T-helper 22 cell (primary cell): ENCODE data around the gene TGIF2.

Experiments used
- DNase-seq: peaks from one replicate; pipeline ENCODE4 v3.0.0-alpha.2; 2020; ENCODE audit warnings: low read depth

Gene TGIF2

GRCh38 chr20:36573103-36573797, at the start of gene TGIF2:
Gene TGIF2 (plus strand): TSS chr20:36573597. CDS start chr20:36578775, 5,178 bp downstream.
- peak; percentile 87 for DNase-seq

DNA sequence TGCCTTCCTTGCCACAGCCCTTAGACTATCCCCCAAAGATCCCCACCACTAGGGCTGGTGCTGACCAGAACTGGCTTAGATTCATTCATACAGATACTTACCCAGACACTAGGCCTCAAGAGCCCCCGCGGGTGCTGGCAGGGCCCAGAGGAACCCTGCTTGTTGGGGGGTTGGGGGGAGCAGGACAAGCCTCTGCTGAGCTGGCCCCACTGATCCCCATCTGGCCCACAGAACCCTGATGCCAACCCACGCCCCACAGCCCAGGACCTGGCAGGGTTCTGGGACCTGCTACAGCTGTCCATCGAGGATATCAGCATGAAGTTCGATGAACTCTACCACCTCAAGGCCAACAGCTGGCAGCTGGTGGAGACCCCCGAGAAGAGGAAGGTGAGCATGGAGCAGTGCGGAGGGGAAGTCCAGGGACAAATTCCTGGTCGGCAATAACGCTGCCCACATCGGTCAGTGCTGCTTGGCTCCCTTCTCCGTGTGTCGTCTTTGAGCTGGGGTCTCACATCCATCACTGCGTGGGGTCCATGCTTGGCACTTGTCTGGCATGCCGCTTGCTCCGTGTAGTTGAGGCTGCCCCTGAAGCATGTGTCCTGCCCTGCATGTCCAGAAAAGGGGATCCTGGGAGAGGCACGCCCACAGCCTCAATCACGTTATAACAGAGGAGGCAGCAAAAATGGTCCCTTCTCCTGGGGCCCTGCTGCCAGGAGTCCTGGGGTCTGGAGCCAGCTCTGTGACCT, 47.6 kb upstream of the TGIF2 start:
- DNase-seq, result no peak

GRCh38 chr20:36526521-36527011, 46.8 kb upstream of the TGIF2 start:
- DNase-seq, result no peak

- DNase-seq, result no peak
These were observed 45.9 kb upstream of the TGIF2 start for GRCh38 chr20:36527331-36528125.

GRCh38 chr20:36528176-36528874, 45.1 kb upstream of the TGIF2 start:
- DNase-seq, result no peak

DNA sequence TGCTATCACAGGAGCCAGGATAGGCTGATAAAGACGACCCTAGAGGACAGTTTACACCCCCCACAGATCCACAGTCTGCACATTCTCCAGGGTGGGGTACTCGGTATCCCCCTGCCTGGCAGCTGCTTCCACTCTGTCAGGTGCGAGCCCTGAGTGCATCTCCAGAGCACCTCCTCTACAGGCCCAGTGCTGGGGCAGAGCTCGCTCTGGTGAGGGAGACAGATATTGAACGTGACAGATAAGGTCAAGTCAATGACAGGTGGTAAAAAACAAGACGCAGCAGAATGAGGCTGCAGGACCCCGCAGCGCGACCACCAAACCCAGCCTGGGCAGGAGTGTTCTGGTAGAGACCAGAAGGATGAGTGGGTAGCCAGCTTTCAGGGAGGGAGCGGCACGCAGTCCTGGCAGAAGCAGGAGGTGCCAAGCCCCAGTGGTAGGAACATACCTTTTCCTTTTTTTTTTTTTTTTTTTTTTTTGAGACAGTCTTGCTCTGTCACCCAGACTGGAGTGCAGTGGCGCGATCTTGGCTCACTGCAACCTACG, 44.5 kb upstream of the TGIF2 start:
- no peak for DNase-seq

GRCh38 chr20:36532388-36532787, 41.0 kb upstream of the TGIF2 start:
- DNase-seq, result no peak

DNA sequence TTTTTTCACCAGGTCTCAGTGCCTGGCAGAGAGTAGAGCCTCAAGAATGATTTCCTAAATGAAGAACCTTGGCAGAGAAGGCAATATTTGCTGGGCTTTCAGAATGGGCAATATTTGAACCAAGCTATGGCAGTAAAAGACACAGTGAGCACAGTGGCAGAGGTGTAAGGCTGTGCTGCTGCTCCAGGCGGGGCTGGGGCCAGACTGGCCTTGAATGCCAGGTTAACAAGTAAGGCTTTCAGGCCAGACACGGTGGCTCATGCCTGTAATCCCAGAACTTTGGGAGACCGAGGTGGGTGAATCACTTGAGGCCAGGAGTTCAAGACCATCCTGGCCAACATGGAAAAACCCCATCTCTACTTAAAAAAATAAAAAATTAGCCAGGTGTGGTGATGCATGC, 40.6 kb upstream of the TGIF2 start:
- DNase-seq, result no peak

DNA sequence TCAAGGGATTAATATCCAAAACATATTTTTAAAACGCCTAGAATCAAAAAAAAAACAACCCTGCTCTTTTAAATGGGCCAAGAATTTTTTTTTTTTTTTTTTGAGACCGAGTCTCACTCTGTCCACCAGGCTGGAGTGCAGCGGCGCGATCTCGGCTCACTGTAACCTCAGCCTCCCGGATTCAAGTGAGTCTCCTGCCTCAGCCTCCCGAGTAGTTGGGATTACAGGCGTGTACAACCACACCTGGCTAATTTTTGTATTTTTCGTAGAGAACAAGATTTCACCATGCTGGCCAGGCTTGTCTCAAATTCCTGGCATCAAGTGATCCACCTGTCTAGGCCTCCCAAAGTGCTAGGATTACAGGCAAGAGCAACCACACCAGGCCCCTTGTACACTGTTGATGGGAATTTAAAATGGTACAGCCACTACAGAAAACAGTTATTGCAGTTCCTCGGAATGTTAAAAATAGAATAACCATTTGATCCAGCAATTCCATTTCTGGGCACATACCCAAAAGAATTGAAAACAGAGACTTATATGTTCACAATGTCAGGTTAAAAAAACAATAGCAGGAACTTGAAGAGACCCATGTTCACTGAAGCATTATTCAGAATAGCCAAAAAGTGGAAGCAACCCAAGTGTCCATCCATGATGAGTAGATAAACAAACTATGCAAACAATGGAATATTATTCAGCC, 35.2 kb upstream of the TGIF2 start:
- no peak for DNase-seq

DNA sequence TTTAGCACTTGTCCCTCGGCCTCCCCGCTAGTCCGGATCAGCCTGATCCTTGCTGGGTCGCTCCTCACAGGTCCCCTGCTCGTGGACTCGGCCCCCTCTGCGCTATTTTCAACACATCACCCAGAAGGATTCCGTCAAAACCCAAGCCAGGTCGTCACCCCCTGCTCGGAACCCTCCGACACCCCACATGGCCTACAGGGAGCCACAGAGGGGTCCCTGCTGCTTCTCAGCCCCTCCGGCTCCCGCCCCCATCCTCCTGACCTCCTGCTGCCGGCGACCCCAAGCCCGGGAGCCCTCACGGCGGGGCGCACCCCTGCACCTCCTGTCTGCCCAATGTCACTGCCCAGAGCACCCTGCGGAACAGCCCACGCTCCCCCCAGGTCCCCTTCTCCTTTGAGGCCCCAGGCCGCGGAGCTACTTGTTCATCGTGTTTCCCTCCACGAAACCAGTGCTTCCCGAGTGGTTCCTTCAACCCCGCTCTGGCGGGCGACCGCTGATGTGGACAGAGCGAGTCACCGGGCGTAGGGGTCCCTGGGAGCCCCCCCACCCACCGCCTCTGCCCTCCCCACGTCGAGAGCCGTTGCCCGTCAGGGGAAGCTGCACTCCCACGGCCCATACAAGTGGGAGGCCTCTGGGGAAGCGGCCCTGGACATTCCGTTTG, 32.7 kb upstream of the TGIF2 start:
- DNase-seq, result no peak

- DNase-seq, result no peak
These were observed 32.1 kb upstream of the TGIF2 start, which contains the start of gene MYL9 for GRCh38 chr20:36541227-36541767. Gene MYL9 (plus strand): TSS chr20:36541519. CDS start chr20:36544885, 3,366 bp downstream.

GRCh38 chr20:36541768-36542488, 31.5 kb upstream of the TGIF2 start:
- DNase-seq, result no peak

DNA sequence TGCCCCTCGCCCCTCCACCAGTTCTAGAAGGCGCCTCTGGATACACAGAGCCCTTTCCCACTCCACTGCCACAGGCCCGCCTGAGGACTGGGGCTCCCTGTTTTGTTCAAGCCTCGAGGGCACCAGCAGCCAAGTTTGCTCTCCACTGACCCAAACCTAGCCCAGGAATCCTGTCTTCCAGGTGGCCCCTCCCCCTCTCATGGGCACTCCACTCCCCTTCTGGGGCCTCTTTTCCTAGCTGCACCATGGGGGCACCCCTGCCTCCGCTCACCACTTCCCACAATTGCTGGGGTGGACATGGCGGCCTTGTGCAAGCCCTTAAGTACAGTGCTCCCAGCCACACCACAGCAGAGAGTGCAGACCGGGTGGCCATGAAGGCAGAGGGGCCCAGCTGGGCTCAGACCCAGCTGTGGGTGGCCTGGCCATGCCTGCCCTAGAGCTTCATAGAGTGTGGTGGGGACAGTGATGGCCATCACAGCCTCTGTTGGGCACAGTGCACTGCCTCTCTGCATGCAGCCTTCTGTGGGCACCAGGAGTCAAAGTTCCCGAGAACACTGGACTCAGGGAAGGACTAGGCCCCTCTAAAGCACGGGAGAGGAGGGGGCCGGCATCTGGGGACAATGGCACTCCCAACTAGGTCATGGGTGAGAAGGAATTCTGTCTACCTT, 30.7 kb upstream of the TGIF2 start:
- no peak for DNase-seq

- DNase-seq, result no peak
These were observed 29.9 kb upstream of the TGIF2 start for GRCh38 chr20:36543184-36544133.

DNA sequence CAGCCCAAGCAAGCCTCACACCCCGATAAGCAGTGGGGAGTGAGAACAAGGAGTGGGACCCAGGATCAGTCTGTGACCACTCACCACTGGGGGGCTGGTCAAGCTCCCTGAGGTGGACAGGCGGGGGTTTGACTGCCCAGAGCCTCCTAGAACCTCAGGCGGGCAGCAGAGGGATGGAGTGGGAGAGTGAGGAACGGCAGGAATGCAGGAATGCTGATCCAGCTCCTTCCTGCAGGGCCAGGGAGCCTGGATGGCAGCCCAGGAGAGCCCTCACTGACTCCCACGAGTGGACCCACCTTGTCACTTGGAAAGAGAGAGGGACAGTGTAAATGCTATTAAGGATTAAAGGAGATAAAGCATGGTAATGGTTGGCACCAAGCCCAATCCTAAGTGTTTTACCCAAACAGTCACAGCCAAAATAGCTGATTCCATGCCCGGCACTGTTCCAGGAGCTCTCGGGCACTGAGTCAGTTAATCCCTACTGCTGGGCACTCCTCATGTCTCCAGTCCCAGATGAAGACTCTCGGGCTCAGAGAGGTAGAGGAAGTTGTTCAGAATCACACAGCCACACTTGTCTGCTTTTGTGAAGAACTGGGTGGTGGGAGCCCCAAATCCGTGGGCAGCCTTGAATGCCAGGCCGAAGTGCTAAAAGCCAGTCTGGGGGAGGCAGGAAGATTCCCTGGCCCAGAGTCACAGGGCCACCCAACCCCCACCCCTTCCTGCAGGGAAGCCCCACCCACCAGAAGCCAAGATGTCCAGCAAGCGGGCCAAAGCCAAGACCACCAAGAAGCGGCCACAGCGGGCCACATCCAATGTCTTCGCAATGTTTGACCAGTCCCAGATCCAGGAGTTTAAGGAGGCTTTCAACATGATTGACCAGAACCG, 29.0 kb upstream of the TGIF2 start:
- DNase-seq, result no peak

GRCh38 chr20:36546111-36546736, 27.2 kb upstream of the TGIF2 start:
- no peak for DNase-seq
